Neural progenitor cell (in vitro differentiated cells): ENCODE measurements around the gene ADCY1. TPM values are rescaled to one million over a fixed set of nuclear protein-coding genes. Genes with fewer than 3 reads are reported as not detected.
"Not testable (repeated sequence)": the region's sequence is repeated elsewhere in the genome, so short reads cannot be mapped to it uniquely, and the experiment has no call there.

Experiments used
- DNase-seq: peaks from one replicate; pipeline ENCODE4 v3.0.0-alpha.2; 2016; ENCODE audit warnings: low spot score
- H2AFZ ChIP-seq: fragments of 200-600 bp; sonication (generic); replicated peaks from 2 replicates; pipeline ENCODE4 v1.6.1; 2016; ENCODE audit warnings: antibody characterized with exemption
- H3F3A ChIP-seq: fragments of 200-600 bp; sonication (generic); 2 replicates; pipeline ENCODE4 v1.6.1; 2016; ENCODE audit warnings: antibody characterized with exemption, low read depth
- H3K27ac ChIP-seq: fragments of 200-600 bp; sonication (generic); 2 replicates; pipeline ENCODE4 v1.5.1; 2016; ENCODE audit warnings: mild to moderate bottlenecking
- H3K27me3 ChIP-seq: fragments of 200-600 bp; sonication (generic); 2 replicates; pipeline ENCODE4 v1.6.1; 2016; ENCODE audit warnings: mild to moderate bottlenecking, moderate library complexity
- H3K36me3 ChIP-seq: fragments of 200-600 bp; sonication (generic); 2 replicates; pipeline ENCODE4 v1.5.1; 2016
- H3K4me1 ChIP-seq: fragments of 200-600 bp; sonication (generic); 2 replicates; pipeline ENCODE4 v1.6.1; 2016; ENCODE audit warnings: mixed run types
- H3K4me2 ChIP-seq: fragments of 200-600 bp; sonication (generic); 2 replicates; pipeline ENCODE4 v1.6.1; 2016
- H3K4me3 ChIP-seq: fragments of 200-600 bp; sonication (generic); 2 replicates; pipeline ENCODE4 v1.5.1; 2016
- H3K79me2 ChIP-seq: fragments of 200-600 bp; sonication (generic); 2 replicates; pipeline ENCODE4 v1.6.1; 2016; ENCODE audit warnings: low read depth
- H3K9ac ChIP-seq: fragments of 200-600 bp; sonication (generic); 2 replicates; pipeline ENCODE4 v1.6.1; 2016
- H3K9me3 ChIP-seq: fragments of 200-600 bp; sonication (generic); 2 replicates; pipeline ENCODE4 v1.5.1; 2016; ENCODE audit warnings: low read depth
- H4K20me1 ChIP-seq: fragments of 200-600 bp; sonication (generic); 2 replicates; pipeline ENCODE4 v1.6.1; 2016; ENCODE audit warnings: low read depth
- H3K27ac Mint-ChIP-seq: 3 replicates; pipeline ENCODE4 v1.8.0; 2021; ENCODE audit warnings: mixed read lengths
- H3K27me3 Mint-ChIP-seq: 2 replicates; pipeline ENCODE4 v1.8.0; 2022; ENCODE audit warnings: low read depth, mild to moderate bottlenecking, inconsistent platforms, moderate library complexity, mixed read lengths; ENCODE audit not compliant: insufficient read depth
- H3K36me3 Mint-ChIP-seq: 3 replicates; pipeline ENCODE4 v1.8.0; 2021; ENCODE audit warnings: mixed read lengths
- H3K4me1 Mint-ChIP-seq: 3 replicates; pipeline ENCODE4 v1.8.0; 2021; ENCODE audit warnings: mixed read lengths
- H3K4me3 Mint-ChIP-seq: 3 replicates; pipeline ENCODE4 v1.8.0; 2021; ENCODE audit warnings: mild to moderate bottlenecking, moderate library complexity, mixed read lengths
- H3K9me3 Mint-ChIP-seq: 3 replicates; pipeline ENCODE4 v1.8.0; 2020; ENCODE audit warnings: mixed read lengths
- CTCF ChIP-seq: fragments of 200-600 bp; sonication (generic); IDR thresholded peaks from 2 replicates; pipeline ENCODE4 v1.5.1; 2017; ENCODE audit warnings: antibody characterized with exemption, mild to moderate bottlenecking
- EZH2 ChIP-seq: fragments of 200-600 bp; sonication (generic); IDR thresholded peaks from 2 replicates; pipeline ENCODE4 v1.6.1; 2017; ENCODE audit warnings: antibody characterized with exemption, mild to moderate bottlenecking, moderate library complexity
- EZH2phosphoT487 ChIP-seq: fragments of 200-600 bp; sonication (generic); IDR thresholded peaks from 2 replicates; pipeline ENCODE4 v1.6.1; 2017; ENCODE audit warnings: antibody characterized with exemption
- total RNA-seq: library from RNA; depleted of rRNA; stranded (reverse); fragments of >200 nt; gene quantifications from 2 replicates; pipeline ENCODE4 v1.2.3, GENCODE V29; 2015; ENCODE audit warnings: low replicate concordance

The ADCY1 gene
- total RNA-seq, 1 donor from 2014 or later = 7.4 TPM

- Histone ChIP-seq H4K20me1 (no peaks in the 10 kb centered on the region), H3F3A (no peaks in the 10 kb centered on the region), H2AFZ (no peak overlapping the region), H3K4me3 (no peak overlapping the region), H3K9me3 (no peaks in the 10 kb centered on the region), H3K9ac (no peak overlapping the region), H3K4me1 (no peaks in the 10 kb centered on the region), H3K79me2 (no peaks in the 10 kb centered on the region), H3K4me2 (no peak overlapping the region), H3K36me3 (peaks cover 1% of the 10 kb centered on the region), H3K27me3 (no peaks in the 10 kb centered on the region), H3K27ac (no peak overlapping the region)
- H3K27me3 Mint-ChIP-seq = peaks cover 4% of the 10 kb centered on the region
- H3K9me3 Mint-ChIP-seq = no peaks in the 10 kb centered on the region
- peaks cover 20% of the 10 kb centered on the region for H3K36me3 Mint-ChIP-seq
- no peak overlapping the region for H3K27ac Mint-ChIP-seq
- H3K4me3 Mint-ChIP-seq = no peak overlapping the region
- TF ChIP-seq EZH2 = no peak
- TF ChIP-seq CTCF = peak; percentile 23
- DNase-seq = no peak
- H3K4me1 Mint-ChIP-seq = no peaks in the 10 kb centered on the region
Observed at GRCh38 chr7:45721686-45722598, 147.8 kb downstream of the ADCY1 start.

DNA sequence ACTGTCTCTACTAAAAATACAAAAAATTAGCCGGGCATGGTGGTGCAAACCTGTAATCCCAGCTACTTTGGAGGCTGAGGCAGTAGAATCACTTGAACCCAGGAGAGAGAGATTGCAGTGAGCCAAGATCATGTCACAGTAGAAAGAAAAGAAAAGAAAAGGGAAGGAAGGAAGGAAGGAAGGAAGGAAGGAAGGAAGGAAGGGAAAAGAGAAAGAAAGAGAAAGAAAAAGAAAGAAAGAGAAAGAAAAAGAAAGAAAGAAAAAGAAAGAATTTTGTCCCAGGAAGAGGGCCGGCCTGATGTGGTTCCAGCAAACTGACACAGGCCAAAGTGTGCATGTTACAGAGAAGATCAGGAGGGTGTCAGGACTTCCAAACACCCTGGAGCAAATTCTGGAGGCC, 151.1 kb downstream of the ADCY1 start:
- H3K4me1 Mint-ChIP-seq = not testable (repeated sequence)

GRCh38 chr7:45726883-45727282, 152.7 kb downstream of the ADCY1 start:
- peaks cover 27% of the 10 kb centered on the region for H3K36me3 Mint-ChIP-seq

More for the DNA sequence above, 151.1 kb downstream of the ADCY1 start:
- DNase-seq, H3K27ac Mint-ChIP-seq, H3K4me3 Mint-ChIP-seq, H4K20me1 ChIP-seq, H3K4me3 ChIP-seq, H3K9ac ChIP-seq, H3F3A ChIP-seq, H3K9me3 Mint-ChIP-seq, H2AFZ ChIP-seq, H3K9me3 ChIP-seq, H3K27me3 ChIP-seq, H3K79me2 ChIP-seq, H3K27me3 Mint-ChIP-seq, H3K4me1 ChIP-seq, H3K4me2 ChIP-seq, H3K27ac ChIP-seq: not testable (repeated sequence)
- peaks cover 17% of the 10 kb centered on the region for H3K36me3 ChIP-seq
- H3K36me3 Mint-ChIP-seq = peaks cover 27% of the 10 kb centered on the region

DNA sequence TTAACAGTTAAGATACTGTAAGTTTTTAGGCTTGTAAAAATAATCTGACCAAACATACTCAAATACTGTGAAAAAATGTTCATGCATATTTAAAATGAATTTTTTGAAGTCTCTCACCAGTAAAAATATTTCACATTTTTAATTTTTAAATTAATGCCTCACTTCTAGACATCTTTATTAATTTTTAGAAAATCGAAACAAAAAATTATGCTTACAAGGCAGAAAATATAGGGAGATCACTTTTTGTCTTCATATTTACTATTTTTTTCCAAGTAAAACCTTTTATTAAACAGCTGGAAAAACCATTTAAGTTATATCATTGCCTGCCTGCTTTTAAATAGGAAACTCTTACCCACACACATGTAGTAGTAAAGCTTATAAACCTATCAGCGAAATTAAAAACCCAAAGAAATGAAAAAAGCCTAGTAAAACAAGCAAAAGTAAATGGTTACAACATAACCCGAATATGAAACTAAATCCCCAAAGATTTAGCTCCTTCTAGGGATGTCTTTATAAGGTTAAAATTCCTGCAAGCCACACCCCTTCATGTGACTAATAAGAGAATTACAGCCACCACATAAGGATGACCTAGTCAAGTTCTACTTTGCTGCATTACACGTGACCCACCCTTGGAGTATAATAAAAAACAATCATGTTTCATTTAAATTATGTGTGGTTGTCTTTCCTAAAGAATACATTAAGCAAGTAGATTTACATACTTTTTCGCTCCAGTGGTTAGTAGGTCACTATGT, 157.7 kb downstream of the ADCY1 start:
- peaks cover 16% of the 10 kb centered on the region for H3K36me3 Mint-ChIP-seq
- H3K4me1 ChIP-seq, H3K9ac ChIP-seq, H3K79me2 ChIP-seq, H4K20me1 ChIP-seq, H3K4me2 ChIP-seq, H3K27ac Mint-ChIP-seq, H3K9me3 ChIP-seq, H3F3A ChIP-seq, H3K27me3 ChIP-seq, H3K4me3 Mint-ChIP-seq, H2AFZ ChIP-seq, H3K27ac ChIP-seq, DNase-seq, H3K4me1 Mint-ChIP-seq, H3K4me3 ChIP-seq, H3K27me3 Mint-ChIP-seq, H3K9me3 Mint-ChIP-seq: not testable (repeated sequence)
- peaks cover 16% of the 10 kb centered on the region for H3K36me3 ChIP-seq

More at GRCh38 chr7:45726883-45727282, 152.7 kb downstream of the ADCY1 start:
- no peaks in the 10 kb centered on the region for H3F3A ChIP-seq
- no peaks in the 10 kb centered on the region for H3K9me3 Mint-ChIP-seq
- no peak overlapping the region for H3K4me3 ChIP-seq
- no peaks in the 10 kb centered on the region for H3K4me1 Mint-ChIP-seq
- no peak overlapping the region for H3K27ac Mint-ChIP-seq
- no peak overlapping the region for H3K4me2 ChIP-seq
- H2AFZ ChIP-seq = no peak overlapping the region
- no peak for DNase-seq
- peaks cover 2% of the 10 kb centered on the region for H3K27me3 Mint-ChIP-seq
- no peaks in the 10 kb centered on the region for H4K20me1 ChIP-seq
- no peak overlapping the region for H3K9ac ChIP-seq
- H3K27me3 ChIP-seq = no peaks in the 10 kb centered on the region
- H3K27ac ChIP-seq = no peak overlapping the region
- TF ChIP-seq EZH2 (no peak), CTCF (no peak), EZH2phosphoT487 (no peak)
- H3K79me2 ChIP-seq = no peaks in the 10 kb centered on the region
- H3K4me1 ChIP-seq = no peaks in the 10 kb centered on the region
- H3K4me3 Mint-ChIP-seq = no peak overlapping the region
- peaks cover 17% of the 10 kb centered on the region for H3K36me3 ChIP-seq
- H3K9me3 ChIP-seq = no peaks in the 10 kb centered on the region

DNA sequence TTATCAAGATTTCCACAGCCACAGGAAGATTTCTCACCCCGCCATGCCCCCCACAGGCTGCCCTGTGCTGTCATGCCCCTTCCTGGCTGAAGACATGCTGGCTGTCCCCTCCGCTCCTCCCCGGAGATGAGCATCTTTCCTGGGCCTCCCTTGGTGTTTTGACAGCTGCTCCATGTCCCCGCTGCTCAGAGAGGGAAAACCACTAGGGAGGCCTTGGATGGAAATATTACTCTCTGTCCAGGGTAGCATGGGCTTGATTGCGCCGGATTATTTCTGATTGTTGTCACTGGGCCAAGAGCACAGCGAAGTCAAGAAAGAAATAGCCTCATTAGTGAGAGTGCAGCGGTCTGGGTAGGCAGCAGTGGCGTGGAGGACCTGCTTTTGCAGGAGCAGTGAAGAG, 164.8 kb downstream of the ADCY1 start:
- not testable (repeated sequence) for H3K36me3 ChIP-seq, H3K27me3 ChIP-seq, H3K9ac ChIP-seq, H3K79me2 ChIP-seq, H2AFZ ChIP-seq, H3K4me1 Mint-ChIP-seq, H3K9me3 ChIP-seq, H3K27me3 Mint-ChIP-seq, H3K4me3 Mint-ChIP-seq, H4K20me1 ChIP-seq, H3K4me1 ChIP-seq, H3F3A ChIP-seq, H3K4me2 ChIP-seq, H3K27ac ChIP-seq, H3K27ac Mint-ChIP-seq, H3K4me3 ChIP-seq, H3K9me3 Mint-ChIP-seq, DNase-seq
- peaks cover 28% of the 10 kb centered on the region for H3K36me3 Mint-ChIP-seq

GRCh38 chr7:45740573-45740972, 166.4 kb downstream of the ADCY1 start:
- not testable (repeated sequence) for H2AFZ ChIP-seq, H3K9me3 ChIP-seq, H3K4me3 ChIP-seq, H3F3A ChIP-seq, H3K4me1 ChIP-seq, H3K4me2 ChIP-seq, H3K4me1 Mint-ChIP-seq, H3K4me3 Mint-ChIP-seq, H3K27me3 Mint-ChIP-seq, H3K27ac Mint-ChIP-seq, DNase-seq, H3K9ac ChIP-seq, H3K9me3 Mint-ChIP-seq, H3K79me2 ChIP-seq, H4K20me1 ChIP-seq, H3K27me3 ChIP-seq, H3K27ac ChIP-seq
- H3K36me3 Mint-ChIP-seq = peaks cover 32% of the 10 kb centered on the region
- peaks cover 11% of the 10 kb centered on the region for H3K36me3 ChIP-seq
